GM11168 (cell line): Measurements from ENCODE around the gene TMEM200B.
"Not testable (repeated sequence)": the region's sequence is repeated elsewhere in the genome, so short reads cannot be mapped to it uniquely, and the experiment has no call there.

Experiments used
- in situ Hi-C: fragments of 300-500 bp; cut with MboI; formaldehyde crosslinking; loops from one replicate; pipeline ENCODE4 v1.12.0; 2022; ENCODE audit warnings: low sequenced_read_pairs; ENCODE audit not compliant: unreplicated experiment

Gene TMEM200B

GRCh38 chr1:29136391-29136915, 12.8 kb upstream of the TMEM200B start:
- in situ Hi-C loops = no loop called here

GRCh38 chr1:29134695-29135028, 11.0 kb upstream of the TMEM200B start:
- in situ Hi-C loops = no loop called here

- in situ Hi-C loops = no loop called here
Measured at GRCh38 chr1:29133861-29134694, 10.4 kb upstream of the TMEM200B start.

- in situ Hi-C loops = not testable (repeated sequence)
Measured at GRCh38 chr1:29131056-29131455, 7.4 kb upstream of the TMEM200B start.

GRCh38 chr1:29129916-29130315, 6.2 kb upstream of the TMEM200B start:
- in situ Hi-C loops = no loop called here

- in situ Hi-C loops = no loop called here
Measured at GRCh38 chr1:29128739-29129138, 5.0 kb upstream of the TMEM200B start.

- in situ Hi-C loops = no loop called here
Measured at GRCh38 chr1:29126198-29126597, 2.5 kb upstream of the TMEM200B start.

GRCh38 chr1:29125788-29126187, 2.1 kb upstream of the TMEM200B start:
- in situ Hi-C loops = no loop called here

GRCh38 chr1:29125237-29125641, 1.5 kb upstream of the TMEM200B start:
- in situ Hi-C loops = no loop called here

GRCh38 chr1:29124366-29125236, 898 bp upstream of the TMEM200B start:
- in situ Hi-C loops = no loop called here

GRCh38 chr1:29123053-29123886, 433 bp downstream of the TMEM200B start:
- in situ Hi-C loops = no loop called here

- in situ Hi-C loops = no loop called here
Measured at GRCh38 chr1:29122682-29123052, 1.0 kb downstream of the TMEM200B start.

- in situ Hi-C loops = no loop called here
Measured at GRCh38 chr1:29121936-29122681, 1.6 kb downstream of the TMEM200B start.

- in situ Hi-C loops = no loop called here
Measured at GRCh38 chr1:29121516-29121935, 2.2 kb downstream of the TMEM200B start.

- in situ Hi-C loops = no loop called here
Measured at GRCh38 chr1:29120947-29121485, 2.7 kb downstream of the TMEM200B start.

- in situ Hi-C loops = no loop called here
Measured at GRCh38 chr1:29120367-29120766, 3.3 kb downstream of the TMEM200B start.

- in situ Hi-C loops = no loop called here
Measured at GRCh38 chr1:29119121-29119929, 4.4 kb downstream of the TMEM200B start.

GRCh38 chr1:29117381-29117780, 6.3 kb downstream of the TMEM200B start:
- in situ Hi-C loops = no loop called here

GRCh38 chr1:29114654-29115053, 9.0 kb downstream of the TMEM200B start:
- in situ Hi-C loops = no loop called here
